Osteoblast (primary cell): ENCODE data around the gene ADAMTS2. TPM values are rescaled to one million over a fixed set of nuclear protein-coding genes. Genes with fewer than 3 reads are reported as not detected.

Experiments used
- DNase-seq: peaks from one replicate; pipeline ENCODE4 v3.0.0; 2011; ENCODE audit warnings: low spot score, mixed read lengths; ENCODE audit not compliant: insufficient read length; ENCODE audit errors: missing footprints
- H2AFZ ChIP-seq: 2 replicates; pipeline ENCODE4 v1.6.0; 2011; ENCODE audit warnings: mild to moderate bottlenecking, low read length
- H3K27ac ChIP-seq: 2 replicates; pipeline ENCODE4 v1.5.1; 2011; ENCODE audit warnings: mild to moderate bottlenecking, low read depth, low read length, moderate library complexity
- H3K27me3 ChIP-seq: 2 replicates; pipeline ENCODE4 v1.6.0; 2012; ENCODE audit warnings: mild to moderate bottlenecking, control low read depth, inconsistent platforms, low read length, moderate library complexity; ENCODE audit not compliant: insufficient read depth
- H3K36me3 ChIP-seq: 2 replicates; pipeline ENCODE4 v1.5.1; 2011; ENCODE audit warnings: mild to moderate bottlenecking, low read length, control low read depth, moderate library complexity; ENCODE audit not compliant: insufficient read depth
- H3K4me1 ChIP-seq: 2 replicates; pipeline ENCODE4 v1.5.1; 2011; ENCODE audit warnings: mild to moderate bottlenecking, low read length, control low read depth, moderate library complexity; ENCODE audit not compliant: insufficient read depth
- H3K4me2 ChIP-seq: 2 replicates; pipeline ENCODE4 v1.6.0; 2011; ENCODE audit warnings: mild to moderate bottlenecking, low read length; ENCODE audit not compliant: insufficient read depth
- H3K4me3 ChIP-seq: fragments of 200-600 bp; sonication (generic); 3 replicates; pipeline ENCODE4 v1.5.1; 2012; ENCODE audit warnings: mild to moderate bottlenecking, low read length, inconsistent platforms; ENCODE audit not compliant: insufficient read depth
- H3K79me2 ChIP-seq: 2 replicates; pipeline ENCODE4 v1.6.0; 2012; ENCODE audit warnings: mild to moderate bottlenecking, low read length, control low read depth, inconsistent platforms; ENCODE audit not compliant: insufficient read depth
- H3K9me3 ChIP-seq: 2 replicates; pipeline ENCODE4 v1.5.1; 2011; ENCODE audit warnings: low read depth, low read length, control low read depth
- H4K20me1 ChIP-seq: 2 replicates; pipeline ENCODE4 v1.6.0; 2012; ENCODE audit warnings: mild to moderate bottlenecking, low read length, control low read depth; ENCODE audit not compliant: insufficient read depth
- CTCF ChIP-seq: IDR thresholded peaks from 2 replicates; pipeline ENCODE4 v1.5.1; 2011; ENCODE audit warnings: mild to moderate bottlenecking, low read depth, low read length, moderate library complexity; ENCODE audit errors: extremely low read depth
- total RNA-seq: library from RNA; depleted of rRNA; stranded (reverse); fragments of >200 nt; gene quantifications from 2 replicates; pipeline ENCODE4 v1.2.3, GENCODE V29; 2012

ADAMTS2 gene
- total RNA-seq, 1 donor: 144 TPM

GRCh38 chr5:179163236-179164155 is 181.8 kb downstream of the ADAMTS2 start:
- H4K20me1 ChIP-seq: peaks cover 24% of the 10 kb centered on the region
- TF ChIP-seq CTCF: no peak
- H3K4me2 ChIP-seq: no peak overlapping the region
- no peak overlapping the region for H3K27ac ChIP-seq
- H3K9me3 ChIP-seq: no peaks in the 10 kb centered on the region
- H3K36me3 ChIP-seq: peaks cover 23% of the 10 kb centered on the region
- peak; percentile 41 for DNase-seq
- no peak overlapping the region for H3K4me3 ChIP-seq
- peaks cover 7% of the 10 kb centered on the region for H3K4me1 ChIP-seq
- no peaks in the 10 kb centered on the region for H3K27me3 ChIP-seq
- no peak overlapping the region for H2AFZ ChIP-seq
- H3K79me2 ChIP-seq: peaks cover 31% of the 10 kb centered on the region

GRCh38 chr5:179162351-179163235 is 182.7 kb downstream of the ADAMTS2 start:
- Histone ChIP-seq H3K27me3 (no peaks in the 10 kb centered on the region), H3K79me2 (peaks cover 28% of the 10 kb centered on the region), H3K4me2 (no peak overlapping the region), H3K27ac (no peak overlapping the region), H3K4me1 (peaks cover 4% of the 10 kb centered on the region), H3K4me3 (no peak overlapping the region), H4K20me1 (peaks cover 24% of the 10 kb centered on the region), H3K9me3 (no peaks in the 10 kb centered on the region), H3K36me3 (peaks cover 32% of the 10 kb centered on the region), H2AFZ (no peak overlapping the region)
- TF ChIP-seq CTCF: no peak
- DNase-seq: peak; percentile 70

GRCh38 chr5:179161901-179162300 is 183.4 kb downstream of the ADAMTS2 start:
- no peak for TF ChIP-seq CTCF
- Histone ChIP-seq H4K20me1 (peaks cover 24% of the 10 kb centered on the region), H3K4me1 (no peaks in the 10 kb centered on the region), H3K36me3 (peaks cover 38% of the 10 kb centered on the region), H3K4me2 (no peak overlapping the region), H3K27me3 (no peaks in the 10 kb centered on the region), H3K79me2 (peaks cover 24% of the 10 kb centered on the region), H3K4me3 (no peak overlapping the region), H3K9me3 (no peaks in the 10 kb centered on the region), H3K27ac (no peak overlapping the region), H2AFZ (no peak overlapping the region)
- peak; percentile 46 for DNase-seq
